ENCODE measurements around the gene ING5.
"Not testable (repeated sequence)": the region's sequence is repeated elsewhere in the genome, so short reads cannot be mapped to it uniquely, and the experiment has no call there.

ING5 gene

GRCh38 chr2:241701399-241702154 lies at the start of gene ING5:
Gene ING5, plus strand, starts transcription at chr2:241702039. Its CDS starts 27 bp downstream, at chr2:241702066.
- DNase-seq = peak; percentile 90

- no peak for DNase-seq
Observed at GRCh38 chr2:241652142-241652541, 49.7 kb upstream of the ING5 start.

DNA sequence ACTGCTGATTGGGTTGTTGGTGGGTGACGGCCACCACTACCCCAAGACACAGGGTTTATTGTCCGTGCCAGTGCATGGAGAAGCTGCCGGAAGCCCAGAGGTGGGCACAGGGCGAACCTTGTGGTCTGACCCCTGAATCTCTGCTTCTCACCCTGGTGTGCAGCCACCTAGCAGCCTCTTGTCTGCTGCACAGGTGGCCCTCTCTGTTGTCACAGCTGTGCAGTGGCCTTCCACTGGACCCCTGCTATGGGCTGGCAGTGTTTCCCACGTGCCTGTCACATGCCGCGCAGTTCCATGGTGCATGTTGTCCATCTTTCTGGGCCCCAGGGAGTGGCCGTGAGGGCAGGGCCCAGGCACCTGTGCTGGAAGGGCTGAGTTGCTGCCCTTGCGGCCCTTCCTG lies 49.1 kb upstream of the ING5 start:
- no peak for DNase-seq

GRCh38 chr2:241653210-241653750 lies 48.6 kb upstream of the ING5 start:
- no peak for DNase-seq

- DNase-seq = no peak
Observed at GRCh38 chr2:241654551-241654950, 47.3 kb upstream of the ING5 start.

GRCh38 chr2:241655516-241656189 lies 46.2 kb upstream of the ING5 start:
- no peak for DNase-seq

DNA sequence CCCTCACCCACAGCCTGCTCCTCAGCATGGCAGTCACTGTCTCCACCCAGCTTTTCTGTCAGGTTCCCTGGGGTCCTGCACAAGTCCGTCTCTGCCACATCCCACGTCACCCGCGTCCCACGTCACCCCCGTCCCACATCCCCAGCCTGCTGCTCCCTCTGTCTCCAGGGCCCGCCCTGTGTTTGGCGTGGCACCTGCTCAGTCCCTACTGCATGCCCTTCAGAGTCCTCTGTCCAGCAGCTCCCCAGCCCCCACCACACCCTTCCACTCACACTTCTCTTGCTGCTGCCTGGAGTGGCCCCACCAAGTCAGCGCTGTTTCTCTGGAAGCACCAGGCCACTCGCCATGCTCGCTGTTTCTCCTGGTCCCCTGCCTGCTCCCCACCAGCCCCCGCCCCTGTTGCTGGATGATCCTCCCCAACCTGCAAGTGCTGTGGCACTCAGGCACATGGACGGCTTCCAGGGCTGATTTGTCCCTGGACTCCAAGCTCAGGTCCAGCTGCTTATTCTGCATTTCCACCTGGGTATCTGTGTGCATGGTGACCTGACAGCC lies 45.6 kb upstream of the ING5 start:
- no peak for DNase-seq

DNA sequence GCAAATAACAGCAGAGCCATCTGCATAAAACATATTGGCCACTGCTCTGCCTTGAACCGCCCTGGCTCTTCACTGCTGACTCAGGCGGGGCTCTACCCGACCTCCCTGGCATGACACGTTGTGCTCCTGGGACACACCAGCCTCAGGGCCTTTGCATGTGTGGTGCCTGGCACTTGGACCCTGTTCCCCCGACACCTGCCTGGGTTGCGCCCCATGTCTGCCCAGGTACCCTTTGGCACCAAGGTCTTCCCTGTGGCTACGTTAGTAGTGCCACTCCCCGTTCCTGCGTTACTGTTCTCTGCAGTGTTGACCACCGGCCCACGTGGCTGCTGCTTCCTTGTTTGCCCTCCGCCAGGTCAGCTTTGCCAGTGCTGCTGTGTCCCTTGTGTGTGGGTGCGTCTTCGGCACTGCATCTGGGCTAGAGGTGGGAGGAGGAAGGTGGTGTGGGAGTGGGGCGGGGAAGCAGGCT lies 44.0 kb upstream of the ING5 start:
- DNase-seq = no peak

DNA sequence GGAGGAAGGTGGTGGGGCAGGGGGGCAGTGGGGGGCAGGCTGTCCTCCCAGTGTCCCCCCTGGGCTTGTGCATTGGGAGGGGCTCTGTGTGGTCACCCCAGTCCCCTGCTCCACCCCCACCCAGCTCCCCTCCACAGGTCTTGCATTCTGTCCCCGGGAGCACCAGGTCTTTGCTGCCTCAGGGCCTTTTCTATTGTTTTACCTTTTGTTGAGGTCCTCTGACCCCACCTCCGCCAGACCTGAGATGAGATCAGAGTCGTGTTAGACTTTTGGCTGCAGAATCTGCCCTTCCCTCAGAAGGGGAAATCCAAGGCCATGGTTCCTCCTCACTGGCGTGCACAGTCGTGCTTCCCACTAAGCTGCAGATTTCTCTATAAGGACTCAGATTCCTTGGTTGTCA lies 43.5 kb upstream of the ING5 start:
- no peak for DNase-seq

DNA sequence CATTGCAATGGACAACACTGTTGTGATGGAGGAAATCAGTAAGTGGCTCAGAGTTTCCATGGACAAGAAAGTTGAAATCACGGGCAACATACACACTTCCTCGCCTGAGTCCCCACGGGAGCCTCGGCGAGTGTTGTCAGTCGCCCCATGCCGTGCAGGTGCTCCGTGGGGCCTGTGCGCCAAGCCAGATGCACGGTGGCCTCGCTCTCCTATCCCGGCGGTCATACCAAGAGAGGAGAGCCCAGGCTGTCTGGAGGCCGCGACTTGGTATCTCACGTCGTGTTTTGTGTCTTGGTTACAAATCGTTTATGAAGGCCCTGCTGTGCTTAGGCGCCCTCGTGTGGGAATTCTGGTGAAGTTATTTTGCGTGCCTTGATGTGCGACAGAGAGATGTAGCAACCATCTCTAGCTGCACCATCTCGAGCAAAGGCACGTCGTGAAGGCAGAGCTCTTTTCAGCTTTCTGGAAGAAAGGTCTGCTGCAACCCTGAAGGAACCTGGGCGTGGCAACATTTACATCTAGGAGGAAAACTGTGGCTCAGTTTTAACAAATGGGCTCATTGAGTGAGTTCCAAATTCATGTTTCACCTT lies 42.6 kb upstream of the ING5 start:
- peak; percentile 43 for DNase-seq

DNA sequence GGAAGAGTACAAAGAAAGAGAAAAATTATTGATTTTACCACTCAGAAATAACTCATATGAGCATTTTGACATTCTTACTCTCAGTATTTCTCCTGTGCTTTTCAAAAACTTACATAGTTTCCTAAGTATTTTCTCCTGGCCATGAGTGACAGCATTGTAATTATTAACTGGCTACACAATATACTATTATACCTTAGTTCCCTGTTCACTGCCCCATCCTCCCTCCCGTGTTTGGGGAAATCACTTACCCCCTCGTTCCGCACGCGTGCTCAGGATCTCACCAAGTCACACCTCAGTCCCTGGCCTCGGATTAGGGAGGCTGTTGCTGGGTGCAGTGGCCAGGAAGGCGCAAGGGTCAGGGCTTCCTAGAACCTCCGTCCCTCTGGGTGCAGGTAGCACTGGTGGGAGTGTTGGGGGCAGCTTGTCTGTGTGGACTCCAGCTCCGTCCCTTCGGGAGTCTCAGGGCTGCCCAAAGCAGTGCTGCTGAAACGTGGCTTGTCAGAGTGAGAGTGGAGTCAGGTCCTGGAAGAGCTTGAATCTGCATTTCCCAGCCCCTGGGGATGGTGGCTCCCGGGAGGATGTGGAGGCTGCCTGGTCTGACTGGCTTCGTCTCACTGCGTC lies 41.1 kb upstream of the ING5 start:
- no peak for DNase-seq

GRCh38 chr2:241662731-241663130 lies 39.1 kb upstream of the ING5 start:
- not testable (repeated sequence) for DNase-seq

GRCh38 chr2:241665731-241666440 lies 36.0 kb upstream of the ING5 start:
- DNase-seq = no peak

GRCh38 chr2:241666627-241667400 lies 35.0 kb upstream of the ING5 start:
- peak; percentile 22 for DNase-seq

DNA sequence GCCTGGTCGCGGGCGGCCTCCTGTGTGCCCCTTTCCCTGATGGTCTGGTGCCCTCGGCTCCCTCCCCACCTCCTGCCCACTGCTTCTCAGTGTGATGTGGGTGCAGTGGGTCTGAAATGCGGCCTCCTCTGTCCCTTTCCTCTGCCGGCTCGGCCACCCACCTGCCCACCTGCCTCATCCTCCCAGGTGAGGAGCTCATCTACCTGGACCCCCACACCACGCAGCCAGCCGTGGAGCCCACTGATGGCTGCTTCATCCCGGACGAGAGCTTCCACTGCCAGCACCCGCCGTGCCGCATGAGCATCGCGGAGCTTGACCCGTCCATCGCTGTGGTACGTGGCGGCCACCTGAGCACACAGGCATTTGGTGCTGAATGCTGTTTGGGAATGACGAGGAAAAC lies 33.5 kb upstream of the ING5 start:
- no peak for DNase-seq

DNA sequence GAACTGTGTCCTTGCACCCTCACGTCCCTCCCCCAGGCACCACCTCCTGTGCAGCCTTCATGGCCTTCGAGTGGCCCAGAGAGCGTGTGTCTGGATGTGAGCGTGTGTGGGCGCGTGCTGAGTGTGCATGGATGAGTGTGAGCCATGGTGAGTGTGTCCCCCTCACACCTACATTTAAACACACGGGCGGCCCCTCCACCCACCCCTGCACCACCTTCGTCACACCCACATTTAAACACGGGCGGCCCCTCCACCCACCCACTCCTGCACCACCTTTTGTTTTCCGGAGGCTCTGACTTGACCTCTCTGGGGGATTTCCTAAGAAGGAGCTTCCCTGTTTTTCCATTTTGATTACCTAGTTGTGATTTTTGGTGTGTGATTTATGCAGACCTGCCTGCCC lies 33.0 kb upstream of the ING5 start:
- DNase-seq = no peak

DNA sequence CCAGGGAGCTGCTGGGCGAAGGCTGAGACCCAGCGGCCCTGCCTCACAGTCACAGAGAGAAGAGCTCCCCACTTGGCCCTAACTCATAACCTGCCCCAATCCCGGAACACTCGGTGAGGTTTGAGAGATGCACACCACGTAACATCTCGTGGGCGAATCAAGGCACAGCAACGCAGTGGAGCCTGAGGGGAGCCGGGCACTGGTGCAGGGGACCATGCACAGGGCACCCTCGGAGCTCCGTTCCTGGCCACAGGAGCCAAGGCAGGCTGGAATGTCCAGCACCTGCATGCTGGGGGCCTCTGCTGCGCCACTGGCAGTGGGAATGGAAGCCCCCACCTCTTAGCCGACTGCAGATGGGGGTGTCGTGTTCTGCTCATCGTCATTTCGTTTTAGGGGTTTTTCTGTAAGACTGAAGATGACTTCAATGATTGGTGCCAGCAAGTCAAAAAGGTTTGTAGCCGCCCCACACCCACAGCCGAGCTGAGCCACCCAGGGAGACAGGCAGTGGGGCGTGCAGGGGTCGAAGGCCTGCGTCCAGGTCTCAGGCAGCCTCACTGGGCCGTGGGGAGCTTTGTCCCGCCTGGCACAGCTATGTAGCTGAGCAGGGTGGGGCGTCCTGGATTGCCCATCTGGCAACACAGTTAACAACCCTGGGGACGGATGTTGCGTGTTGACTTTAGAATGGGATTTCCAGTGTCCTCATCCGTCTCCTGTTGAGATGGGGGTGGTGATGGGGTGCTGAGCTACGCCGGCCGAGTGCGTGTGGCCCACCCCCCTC lies 31.3 kb upstream of the ING5 start:
- no peak for DNase-seq

GRCh38 chr2:241671457-241672240 lies 30.2 kb upstream of the ING5 start:
- DNase-seq = no peak

GRCh38 chr2:241672243-241673188 lies 29.3 kb upstream of the ING5 start:
- no peak for DNase-seq

Data from NCI-H526 treated with DMSO at 0.1 percent for 48 hours (cell line).